A673 (cell line): Measurements from ENCODE around the gene GPS1.

Source experiments
- CTCF ChIP-seq: fragments of 300-800, 200-600 bp; sonication (generic); conservative IDR thresholded peaks from 2 replicates; pipeline ENCODE4 v1.5.1; 2017; ENCODE audit warnings: low read depth, mild to moderate bottlenecking, antibody characterized with exemption, low read length, moderate library complexity, mixed read lengths
- EZH2 ChIP-seq: fragments of 200-600 bp; sonication (generic); IDR thresholded peaks from 2 replicates; pipeline ENCODE4 v1.6.1; 2017; ENCODE audit warnings: borderline replicate concordance, low read depth, mild to moderate bottlenecking, mixed read lengths, antibody characterized with exemption, low read length; ENCODE audit not compliant: poor library complexity, severe bottlenecking

- TF ChIP-seq EZH2 (no peak), CTCF (no peak)
These were observed 37.4 kb downstream of the GPS1 start for GRCh38 chr17:82088838-82089722.
